Neural cell (in vitro differentiated cells): ENCODE measurements around the gene PIP4K2A. TPM values are rescaled to one million over a fixed set of nuclear protein-coding genes. Genes with fewer than 3 reads are reported as not detected.

Source experiments
- H2AFZ ChIP-seq: fragments of 200-600, 300-800 bp; sonication (generic), shearing (Covaris generic); 2 replicates; pipeline ENCODE4 v1.6.0; 2014; ENCODE audit warnings: low read depth, mild to moderate bottlenecking, antibody characterized with exemption, low read length, moderate library complexity
- H3F3A ChIP-seq: fragments of 200-600 bp; shearing (Covaris generic); 2 replicates; pipeline ENCODE4 v1.6.1; 2016; ENCODE audit warnings: mild to moderate bottlenecking, moderate library complexity, mixed read lengths, antibody characterized with exemption, low read length; ENCODE audit not compliant: insufficient read depth, poor library complexity, severe bottlenecking
- H3K27ac ChIP-seq: fragments of 200-600, 300-800 bp; sonication (generic), shearing (Covaris generic); 2 replicates; pipeline ENCODE4 v1.5.1; 2014; ENCODE audit warnings: mild to moderate bottlenecking, low read length, moderate library complexity
- H3K27me3 ChIP-seq: fragments of 300-800, 200-600 bp; sonication (generic), shearing (Covaris generic); 2 replicates; pipeline ENCODE4 v1.6.0; 2014; ENCODE audit warnings: mild to moderate bottlenecking, low read depth, low read length, moderate library complexity; ENCODE audit not compliant: insufficient read depth
- H3K36me3 ChIP-seq: fragments of 300-800, 200-600 bp; sonication (generic), shearing (Covaris generic); 2 replicates; pipeline ENCODE4 v1.5.1; 2014; ENCODE audit warnings: mild to moderate bottlenecking, antibody characterized with exemption, low read length, moderate library complexity; ENCODE audit not compliant: insufficient read depth
- H3K4me2 ChIP-seq: fragments of 300-800, 200-600 bp; sonication (generic), shearing (Covaris generic); 2 replicates; pipeline ENCODE4 v1.6.0; 2014; ENCODE audit warnings: mild to moderate bottlenecking, low read length
- H3K4me3 ChIP-seq: fragments of 300-800, 200-600 bp; sonication (generic), shearing (Covaris generic); 2 replicates; pipeline ENCODE4 v1.5.1; 2014; ENCODE audit warnings: mild to moderate bottlenecking, low read length, moderate library complexity
- H3K79me2 ChIP-seq: fragments of 200-600 bp; shearing (Covaris generic); replicated peaks from 2 replicates; pipeline ENCODE4 v1.6.0; 2014; ENCODE audit warnings: mild to moderate bottlenecking, low read length, moderate library complexity; ENCODE audit not compliant: insufficient read depth
- H3K9ac ChIP-seq: fragments of 300-800, 200-600 bp; sonication (generic), shearing (Covaris generic); 2 replicates; pipeline ENCODE4 v1.6.1; 2016; ENCODE audit warnings: mild to moderate bottlenecking, low read length, mixed read lengths
- H3K9me2 ChIP-seq: fragments of 200-600 bp; shearing (Covaris generic); 2 replicates; pipeline ENCODE4 v1.6.1; 2016; ENCODE audit warnings: mild to moderate bottlenecking, low read length, mixed read lengths; ENCODE audit not compliant: insufficient read depth
- H3K9me3 ChIP-seq: fragments of 200-600, 300-800 bp; sonication (generic), shearing (Covaris generic); 2 replicates; pipeline ENCODE4 v1.6.1; 2016; ENCODE audit warnings: mild to moderate bottlenecking, mixed run types, low read length, moderate library complexity, mixed read lengths
- H4K20me1 ChIP-seq: fragments of 200-600 bp; shearing (Covaris generic); 2 replicates; pipeline ENCODE4 v1.6.1; 2016; ENCODE audit warnings: mild to moderate bottlenecking, mixed run types; ENCODE audit not compliant: insufficient read depth
- CTCF ChIP-seq: fragments of 450-650 bp; IDR thresholded peaks from 2 replicates; pipeline ENCODE4 v1.5.1; 2014; ENCODE audit warnings: antibody characterized with exemption, mild to moderate bottlenecking, moderate library complexity; ENCODE audit not compliant: poor library complexity, severe bottlenecking
- EP300 ChIP-seq: fragments of 450-650 bp; conservative IDR thresholded peaks from 2 replicates; pipeline ENCODE4 v1.6.1; 2014; ENCODE audit warnings: antibody characterized with exemption, mild to moderate bottlenecking, moderate library complexity; ENCODE audit not compliant: poor library complexity, severe bottlenecking
- EZH2 ChIP-seq: fragments of 200-600, 300-800 bp; shearing (Covaris generic), sonication (generic); IDR thresholded peaks from 2 replicates; pipeline ENCODE4 v1.6.1; 2014; ENCODE audit warnings: antibody characterized with exemption, low read length, borderline replicate concordance, mild to moderate bottlenecking; ENCODE audit not compliant: insufficient read depth, poor library complexity, severe bottlenecking
- MXI1 ChIP-seq: fragments of 450-650 bp; conservative IDR thresholded peaks from 2 replicates; pipeline ENCODE4 v1.6.1; 2014; ENCODE audit warnings: antibody characterized with exemption, mild to moderate bottlenecking; ENCODE audit not compliant: poor library complexity, severe bottlenecking
- POLR2AphosphoS5 ChIP-seq: IDR thresholded peaks from 2 replicates; pipeline ENCODE4 v1.6.1; 2012
- RAD21 ChIP-seq: fragments of 450-650 bp; conservative IDR thresholded peaks from 2 replicates; pipeline ENCODE4 v1.6.1; 2014; ENCODE audit warnings: antibody characterized with exemption, mild to moderate bottlenecking, moderate library complexity
- REST ChIP-seq: IDR thresholded peaks from 2 replicates; pipeline ENCODE4 v1.6.1; 2012; ENCODE audit warnings: borderline replicate concordance
- SMC3 ChIP-seq: fragments of 450-650 bp; conservative IDR thresholded peaks from 2 replicates; pipeline ENCODE4 v1.6.1; 2014; ENCODE audit warnings: antibody characterized with exemption, mild to moderate bottlenecking, moderate library complexity; ENCODE audit not compliant: poor library complexity
- TAF1 ChIP-seq: IDR thresholded peaks from 2 replicates; pipeline ENCODE4 v1.6.1; 2012; ENCODE audit warnings: low read depth
- polyA plus RNA-seq: library from polyadenylated mRNA; depleted of rRNA; stranded (reverse); fragments of >200 nt; gene quantifications from 2 replicates; pipeline ENCODE4 v1.2.3, GENCODE V29; 2014

PIP4K2A gene
- polyA plus RNA-seq, 1 donor from 2014 or later: 12.6 TPM

- Histone ChIP-seq H3F3A (no peaks in the 10 kb centered on the region), H3K9me3 (no peaks in the 10 kb centered on the region), H3K9me2 (no peaks in the 10 kb centered on the region), H3K4me2 (no peak overlapping the region), H3K9ac (no peak overlapping the region), H3K4me3 (no peak overlapping the region), H2AFZ (no peak overlapping the region), H3K27me3 (no peaks in the 10 kb centered on the region), H4K20me1 (no peaks in the 10 kb centered on the region), H3K27ac (no peak overlapping the region), H3K36me3 (no peaks in the 10 kb centered on the region), H3K79me2 (no peaks in the 10 kb centered on the region)
- no peak for TF ChIP-seq REST
- TF ChIP-seq EP300: no peak
- no peak for TF ChIP-seq TAF1
- no peak for TF ChIP-seq MXI1
- no peak for TF ChIP-seq SMC3
- no peak for TF ChIP-seq EZH2
Measured at GRCh38 chr10:22621726-22622125, 92.7 kb downstream of the PIP4K2A start.

- H3K4me2 ChIP-seq: no peak overlapping the region
- H3K9me2 ChIP-seq: no peaks in the 10 kb centered on the region
Measured at GRCh38 chr10:22620929-22621328, 93.4 kb downstream of the PIP4K2A start.

More at GRCh38 chr10:22620929-22621328, 93.4 kb downstream of the PIP4K2A start:
- Histone ChIP-seq H3K27ac (no peak overlapping the region), H3F3A (no peaks in the 10 kb centered on the region), H3K9ac (no peak overlapping the region), H4K20me1 (no peaks in the 10 kb centered on the region), H3K27me3 (no peaks in the 10 kb centered on the region), H3K36me3 (no peaks in the 10 kb centered on the region), H3K4me3 (no peak overlapping the region), H3K79me2 (no peaks in the 10 kb centered on the region), H2AFZ (no peak overlapping the region), H3K9me3 (no peaks in the 10 kb centered on the region)
- no peak for TF ChIP-seq SMC3
- TF ChIP-seq EZH2: no peak
- TF ChIP-seq MXI1: no peak
- no peak for TF ChIP-seq TAF1
- TF ChIP-seq POLR2AphosphoS5: no peak
- TF ChIP-seq REST: no peak
- TF ChIP-seq EP300: no peak
- no peak for TF ChIP-seq RAD21
- TF ChIP-seq CTCF: no peak
